ENCODE data around the gene PCDHA9.
A peak's percentile ranks its signal among the peaks of the same experiment; 100 is the strongest.

The PCDHA9 gene

DNA sequence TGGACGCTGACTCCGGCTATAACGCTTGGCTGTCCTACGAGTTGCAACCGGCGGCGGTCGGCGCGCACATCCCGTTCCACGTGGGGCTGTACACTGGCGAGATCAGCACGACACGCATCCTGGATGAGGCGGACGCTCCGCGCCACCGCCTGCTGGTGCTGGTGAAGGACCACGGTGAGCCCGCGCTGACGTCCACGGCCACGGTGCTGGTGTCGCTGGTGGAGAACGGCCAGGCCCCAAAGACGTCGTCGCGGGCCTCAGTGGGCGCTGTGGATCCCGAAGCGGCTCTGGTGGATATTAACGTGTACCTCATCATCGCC lies 29.0 kb downstream of the PCDHA9 start:
- H3K27ac ChIP-seq: no peak overlapping the region
- no peak for TF ChIP-seq CTCF (conservative IDR thresholded peaks at IDR 0.05)

- TF ChIP-seq CTCF (conservative IDR thresholded peaks at IDR 0.05): peak; percentile 15; the same call in 1 of the 2 replicates
- peak within 1 kb of the TSS; percentile 64 for H3K27ac ChIP-seq
Observed at GRCh38 chr5:140881889-140882590, 33.9 kb downstream of the PCDHA9 start, which contains the start of gene PCDHA13. PCDHA13 (plus strand) TSS chr5:140882124; CDS start chr5:140882269, 145 bp downstream.

DNA sequence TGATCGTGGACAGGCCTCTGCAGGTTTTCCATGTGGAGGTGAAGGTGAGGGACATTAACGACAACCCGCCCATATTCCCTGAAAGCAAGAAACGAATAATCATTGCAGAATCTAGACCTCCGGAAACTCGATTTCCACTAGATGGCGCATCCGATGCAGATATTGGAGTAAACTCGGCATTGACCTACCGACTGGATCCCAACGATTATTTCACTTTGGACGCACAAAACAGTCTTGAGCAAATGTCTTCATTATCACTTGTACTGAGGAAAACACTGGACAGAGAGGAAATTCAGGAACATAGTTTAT lies 34.4 kb downstream of the PCDHA9 start:
- peak; percentile 68 for TF ChIP-seq CTCF (conservative IDR thresholded peaks at IDR 0.05)
- H3K27ac ChIP-seq: peak overlapping the region; percentile 64

GRCh38 chr5:140883373-140883772 lies 35.2 kb downstream of the PCDHA9 start:
- no peak for TF ChIP-seq CTCF (conservative IDR thresholded peaks at IDR 0.05)

GRCh38 chr5:140883927-140884697 lies 35.9 kb downstream of the PCDHA9 start:
- TF ChIP-seq CTCF (conservative IDR thresholded peaks at IDR 0.05): no peak
- no peak overlapping the region for H3K27ac ChIP-seq

More at GRCh38 chr5:140883373-140883772, 35.2 kb downstream of the PCDHA9 start:
- H3K27ac ChIP-seq: no peak overlapping the region

Measured in VCaP (cell line).